CD8-positive, alpha-beta memory T cell (primary cell): ENCODE data around the gene RNF26. TPM values are rescaled to one million over a fixed set of nuclear protein-coding genes. Genes with fewer than 3 reads are reported as not detected.

Experiments used
- CTCF ChIA-PET: fragments of 350-600 bp; sonication (Branson Sonifier 250); formaldehyde crosslinking; loops from one replicate; lab custom pipeline; 2021; ENCODE audit warnings: antibody characterized with exemption; lab: Charles Lee
- POLR2A ChIA-PET: fragments of 350-600 bp; sonication (Branson Sonifier 250); formaldehyde crosslinking; loops from one replicate; lab custom pipeline; 2021; ENCODE audit warnings: antibody characterized with exemption; lab: Charles Lee
- DNase-seq, 5 donors: peaks; one replicate each; pipeline versions ENCODE4 v3.0.0 to v3.0.0-alpha.2; 2020 to 2022; ENCODE audit warnings: mixed read lengths in 1 of 5
- H3K27ac ChIP-seq: one replicate; pipeline ENCODE4 v1.7.0; 2013; ENCODE audit warnings: low read depth, mild to moderate bottlenecking, low read length, moderate library complexity
- H3K27me3 ChIP-seq: 2 replicates; pipeline ENCODE4 v1.7.0; 2013; ENCODE audit warnings: low read length, mild to moderate bottlenecking; ENCODE audit not compliant: insufficient read depth, poor library complexity, severe bottlenecking
- H3K36me3 ChIP-seq: 2 replicates; pipeline ENCODE4 v1.7.0; 2013; ENCODE audit warnings: mild to moderate bottlenecking, low read length, moderate library complexity; ENCODE audit not compliant: insufficient read depth
- H3K4me1 ChIP-seq: 2 replicates; pipeline ENCODE4 v1.7.0; 2013; ENCODE audit warnings: mild to moderate bottlenecking, low read length, moderate library complexity; ENCODE audit not compliant: insufficient read depth
- H3K4me3 ChIP-seq: 2 replicates; pipeline ENCODE4 v1.7.0; 2013; ENCODE audit warnings: mild to moderate bottlenecking, low read length
- H3K9me3 ChIP-seq: 2 replicates; pipeline ENCODE4 v1.7.0; 2013; ENCODE audit warnings: mild to moderate bottlenecking, low read length
- H3K27ac Mint-ChIP-seq, 8 donors: one replicate each; pipeline ENCODE4 v1.8.0; 2020 to 2021; ENCODE audit warnings: mixed read lengths in 8 of 8, mild to moderate bottlenecking in 6 of 8, inconsistent platforms in 3 of 8, moderate library complexity in 3 of 8
- H3K27me3 Mint-ChIP-seq, 2 donors: one replicate each; pipeline ENCODE4 v1.8.0; 2020 to 2021; ENCODE audit warnings: mixed read lengths in 2 of 2, mild to moderate bottlenecking in 1 of 2, moderate library complexity in 1 of 2
- H3K36me3 Mint-ChIP-seq, 3 donors: one replicate each; pipeline ENCODE4 v1.8.0; 2020 to 2021; ENCODE audit warnings: mixed read lengths in 3 of 3, inconsistent platforms in 1 of 3, mild to moderate bottlenecking in 1 of 3
- H3K4me1 Mint-ChIP-seq, 3 donors: one replicate each; pipeline ENCODE4 v1.8.0; 2020 to 2021; ENCODE audit warnings: mixed read lengths in 3 of 3, inconsistent platforms in 1 of 3, mild to moderate bottlenecking in 1 of 3
- H3K4me3 Mint-ChIP-seq, 7 donors: one replicate each; pipeline ENCODE4 v1.8.0; 2020 to 2021; ENCODE audit warnings: mixed read lengths in 7 of 7, mild to moderate bottlenecking in 6 of 7, moderate library complexity in 4 of 7, inconsistent platforms in 2 of 7
- H3K9me3 Mint-ChIP-seq, 5 donors: one replicate each; pipeline ENCODE4 v1.8.0; 2020 to 2022; ENCODE audit warnings: mixed read lengths in 5 of 5, mild to moderate bottlenecking in 3 of 5, moderate library complexity in 2 of 5, inconsistent platforms in 1 of 5
- polyA plus RNA-seq: library from polyadenylated mRNA; unstranded; fragments of 300-500 nt; fragmentation: Illumina TruSeq; gene quantifications from one replicate; pipeline ENCODE4 v1.2.3, GENCODE V29; 2021
- total RNA-seq, 2 experiments: library from RNA; stranded (reverse); gene quantifications; one replicate each; pipeline ENCODE4 v1.2.3, GENCODE V29; 2021

Gene RNF26
- total and polyA plus RNA-seq, 3 experiments from 2014 or later, result 33.2 to 46.1 (median 34.8) TPM

GRCh38 chr11:119376197-119376847 is 42.0 kb downstream of the RNF26 start:
- Histone ChIP-seq H3K9me3 (no peaks in the 10 kb centered on the region), H3K27ac (no peak overlapping the region), H3K4me1 (peaks cover 14% of the 10 kb centered on the region), H3K27me3 (no peaks in the 10 kb centered on the region), H3K36me3 (no peaks in the 10 kb centered on the region), H3K4me3 (no peak overlapping the region)
- POLR2A ChIA-PET, result interaction anchor here (0.5 kb wide), 1 partner anchor 47 kb away, joined by 6 read pairs; no protein-coding TSS in a partner anchor
- Mint-ChIP-seq H3K9me3 (no peaks in the 10 kb centered on the region), H3K36me3 (no peaks in the 10 kb centered on the region), H3K27ac (no peak overlapping the region), H3K4me1 (peaks cover 15 to 19% (median 18%) of the 10 kb centered on the region in 3 donors), H3K4me3 (no peak overlapping the region), H3K27me3 (peaks cover under 1 to 5% of the 10 kb centered on the region in 2 donors)
- DNase-seq, result no peak
- CTCF ChIA-PET, result interaction anchor here (1.3 to 15.4 kb wide), 4 partner anchors 9 to 19 kb away, joined by 3 to 145 read pairs (median 20); no protein-coding TSS in a partner anchor

GRCh38 chr11:119377112-119377901 is 43.0 kb downstream of the RNF26 start:
- H3K27ac Mint-ChIP-seq, result peak overlapping the region in 1 of 8 donors; percentile 74
- H3K9me3 ChIP-seq, result no peaks in the 10 kb centered on the region
- CTCF ChIA-PET, result interaction anchor here (4.8 to 15.4 kb wide), 2 partner anchors 15 to 20 kb away, joined by 26 to 145 read pairs; no protein-coding TSS in a partner anchor
- no peaks in the 10 kb centered on the region for H3K9me3 Mint-ChIP-seq
- H3K4me3 ChIP-seq, result no peak overlapping the region
- peaks cover 13 to 19% (median 15%) of the 10 kb centered on the region in 3 donors for H3K4me1 Mint-ChIP-seq
- peak overlapping the region; percentile 38 for H3K27ac ChIP-seq
- H3K27me3 Mint-ChIP-seq, result peaks cover 0 to 3% of the 10 kb centered on the region in 2 donors
- no peaks in the 10 kb centered on the region for H3K27me3 ChIP-seq
- POLR2A ChIA-PET, result no interaction called here
- H3K4me3 Mint-ChIP-seq, result no peak overlapping the region
- no peak for DNase-seq
- no peaks in the 10 kb centered on the region for H3K36me3 ChIP-seq
- no peaks in the 10 kb centered on the region for H3K36me3 Mint-ChIP-seq
- peaks cover 21% of the 10 kb centered on the region for H3K4me1 ChIP-seq

DNA sequence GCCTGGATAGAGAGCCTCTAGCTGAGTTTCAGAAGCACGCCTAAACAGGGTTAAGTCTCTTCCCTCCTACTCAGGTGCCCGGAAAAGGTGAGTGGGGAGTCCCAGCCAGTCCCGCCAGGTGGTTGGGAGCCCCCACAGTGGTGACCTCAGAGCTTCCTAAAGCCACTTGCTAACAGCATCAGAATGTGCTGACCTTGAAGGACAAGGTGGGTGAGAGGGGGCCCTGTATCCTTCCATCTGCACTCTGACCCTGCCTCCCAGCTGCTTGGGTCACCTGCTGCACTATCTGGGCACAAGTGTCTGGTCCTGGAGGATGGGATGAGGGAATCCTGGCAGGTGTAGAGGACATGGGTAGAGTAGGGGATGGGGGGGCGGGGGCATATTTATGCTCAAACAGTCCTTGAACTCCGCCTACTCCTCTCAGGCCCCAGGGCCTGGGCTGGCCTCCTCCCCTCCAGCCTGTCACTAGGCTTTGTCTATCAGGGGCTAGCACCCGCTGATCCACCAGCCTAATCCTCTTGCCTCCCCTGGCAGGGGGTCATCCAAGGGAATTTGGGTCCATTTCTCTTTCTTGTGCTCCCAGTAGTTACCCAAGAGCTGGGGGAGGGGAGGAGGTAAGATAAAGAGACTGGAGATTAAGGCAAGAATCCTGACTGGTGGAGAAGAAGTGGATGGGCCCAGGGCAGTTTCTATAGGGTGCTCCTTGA is 43.8 kb downstream of the RNF26 start:
- Mint-ChIP-seq H3K36me3 (no peaks in the 10 kb centered on the region), H3K4me1 (peaks cover 11 to 18% (median 15%) of the 10 kb centered on the region in 3 donors), H3K27me3 (peaks cover 0 to 3% of the 10 kb centered on the region in 2 donors), H3K27ac (peak overlapping the region in 1 of 8 donors; percentile 74), H3K4me3 (no peak overlapping the region), H3K9me3 (no peaks in the 10 kb centered on the region)
- DNase-seq, result no peak
- Histone ChIP-seq H3K9me3 (no peaks in the 10 kb centered on the region), H3K4me1 (peaks cover 23% of the 10 kb centered on the region), H3K27ac (peak overlapping the region; percentile 63), H3K27me3 (no peaks in the 10 kb centered on the region), H3K4me3 (no peak overlapping the region), H3K36me3 (no peaks in the 10 kb centered on the region)
- ChIA-PET CTCF (interaction anchor here (15.4 kb wide), 1 partner anchor 21 kb away, joined by 145 read pairs; no protein-coding TSS in a partner anchor), POLR2A (no interaction called here)

DNA sequence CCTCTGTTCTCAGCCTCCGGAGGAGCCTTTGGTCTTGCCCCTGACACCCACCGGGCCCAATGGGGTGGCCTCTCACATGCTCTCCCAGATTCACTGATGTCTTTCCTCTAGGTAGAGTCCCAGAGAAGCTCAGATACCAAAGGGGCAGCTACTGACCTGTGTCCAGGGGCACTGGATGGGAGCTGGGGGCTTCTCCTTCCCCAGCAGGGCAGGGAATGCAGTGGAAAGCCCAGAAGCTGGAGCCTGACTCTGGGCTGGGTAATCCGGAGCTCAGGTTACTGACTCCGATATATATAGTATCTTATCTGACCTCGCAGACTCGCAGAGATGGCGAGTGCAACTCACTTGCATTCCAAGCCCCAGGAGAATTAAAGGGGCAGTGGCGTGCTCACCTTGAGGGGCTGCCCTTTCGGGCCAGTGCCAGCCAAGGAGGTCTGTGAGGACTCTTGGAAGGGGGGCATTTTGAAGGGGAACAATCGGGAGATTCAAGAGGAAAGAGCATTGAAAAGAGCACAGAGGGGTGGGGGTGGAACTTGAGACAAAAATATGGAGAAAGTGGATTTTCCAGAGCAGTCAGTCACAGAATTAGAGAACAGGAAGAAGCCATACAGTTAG is 44.6 kb downstream of the RNF26 start:
- Histone ChIP-seq H3K9me3 (no peaks in the 10 kb centered on the region), H3K27ac (peak overlapping the region; percentile 63), H3K4me3 (no peak overlapping the region), H3K4me1 (peaks cover 14% of the 10 kb centered on the region), H3K27me3 (no peaks in the 10 kb centered on the region), H3K36me3 (no peaks in the 10 kb centered on the region)
- peak overlapping the region in 2 of 7 donors; percentile 9 to 27 for H3K4me3 Mint-ChIP-seq
- no peak for DNase-seq
- CTCF ChIA-PET, result interaction anchor here (15.4 kb wide), 1 partner anchor 22 kb away, joined by 145 read pairs; no protein-coding TSS in a partner anchor
- no peaks in the 10 kb centered on the region for H3K9me3 Mint-ChIP-seq
- H3K27me3 Mint-ChIP-seq, result peaks cover 0 to 3% of the 10 kb centered on the region in 2 donors
- peaks cover 2 to 9% (median 7%) of the 10 kb centered on the region in 3 donors for H3K4me1 Mint-ChIP-seq
- no peaks in the 10 kb centered on the region for H3K36me3 Mint-ChIP-seq
- H3K27ac Mint-ChIP-seq, result peak overlapping the region in 2 of 8 donors; percentile 1 to 2
- POLR2A ChIA-PET, result no interaction called here

- ChIA-PET CTCF (interaction anchor here (0.7 to 15.4 kb wide), 9 partner anchors 11 to 95 kb away, joined by 3 to 145 read pairs (median 5); no protein-coding TSS in a partner anchor), POLR2A (interaction anchor here (0.6 kb wide), 1 partner anchor 23 kb away, joined by 4 read pairs; no protein-coding TSS in a partner anchor)
- Histone ChIP-seq H3K4me1 (peaks cover 13% of the 10 kb centered on the region), H3K27ac (no peak overlapping the region), H3K27me3 (no peaks in the 10 kb centered on the region), H3K36me3 (no peaks in the 10 kb centered on the region), H3K9me3 (no peaks in the 10 kb centered on the region), H3K4me3 (no peak overlapping the region)
- Mint-ChIP-seq H3K36me3 (no peaks in the 10 kb centered on the region), H3K9me3 (no peaks in the 10 kb centered on the region), H3K27me3 (peaks cover 0 to 3% of the 10 kb centered on the region in 2 donors), H3K27ac (peak overlapping the region in 1 of 8 donors; percentile 36), H3K4me3 (peak overlapping the region in 1 of 7 donors; percentile 10), H3K4me1 (peaks cover 0 to 8% (median 4%) of the 10 kb centered on the region in 3 donors)
- peak in 1 of 5 donors; percentile 37 for DNase-seq
Measured at GRCh38 chr11:119380160-119380826, 46.0 kb downstream of the RNF26 start.

- Histone ChIP-seq H3K4me1 (peaks cover 13% of the 10 kb centered on the region), H3K9me3 (no peaks in the 10 kb centered on the region), H3K27me3 (no peaks in the 10 kb centered on the region), H3K36me3 (no peaks in the 10 kb centered on the region), H3K4me3 (peak overlapping the region; percentile 74), H3K27ac (peak overlapping the region; percentile 51)
- DNase-seq, result no peak
- ChIA-PET CTCF (interaction anchor here (0.6 to 15.4 kb wide), 14 partner anchors 8 to 110 kb away, joined by 3 to 145 read pairs (median 4); no protein-coding TSS in a partner anchor), POLR2A (interaction anchor here (0.6 to 1.4 kb wide), 2 partner anchors 23 to 24 kb away, joined by 4 to 5 read pairs; no protein-coding TSS in a partner anchor)
- H3K27me3 Mint-ChIP-seq, result peaks cover 0 to 3% of the 10 kb centered on the region in 2 donors
- peak overlapping the region in 3 of 8 donors; percentile 26 to 36 (median 35) for H3K27ac Mint-ChIP-seq
- H3K4me3 Mint-ChIP-seq, result no peak overlapping the region
- no peaks in the 10 kb centered on the region for H3K9me3 Mint-ChIP-seq
- H3K4me1 Mint-ChIP-seq, result peaks cover 0 to 8% (median 4%) of the 10 kb centered on the region in 3 donors
- no peaks in the 10 kb centered on the region for H3K36me3 Mint-ChIP-seq
Measured at GRCh38 chr11:119380827-119381180, 46.5 kb downstream of the RNF26 start.
